RWPE1 (cell line): Measurements from ENCODE around the gene ACRV1.
"Not testable (repeated sequence)": the region's sequence is repeated elsewhere in the genome, so short reads cannot be mapped to it uniquely, and the experiment has no call there.

Experiments
- CTCF ChIA-PET: fragments of 350-600 bp; sonication (Branson Sonifier 250); formaldehyde crosslinking; extraction: SDS; loops from one replicate; lab custom pipeline; 2021; lab: Yijun Ruan, JAX
- POLR2A ChIA-PET: fragments of 400-600 bp; formaldehyde crosslinking; extraction: SDS; loops from one replicate; lab custom pipeline; 2020; ENCODE audit warnings: antibody characterized with exemption; ENCODE audit not compliant: low non-redundant PET; lab: Yijun Ruan, JAX
- DNase-seq: peaks from one replicate; pipeline ENCODE4 v3.0.0; 2012; ENCODE audit warnings: low spot score
- H3K27ac ChIP-seq: fragments of 450-650 bp; 2 replicates; pipeline ENCODE4 v1.5.1; 2017
- CTCF ChIP-seq: fragments of 450-650 bp; conservative IDR thresholded peaks from 2 replicates; pipeline ENCODE4 v1.5.1; 2017; ENCODE audit warnings: low read depth, mild to moderate bottlenecking

Gene ACRV1

GRCh38 chr11:125680747-125681146, at the start of gene ACRV1:
TSS of gene ACRV1 (minus strand) at chr11:125680847. CDS start at chr11:125680780, 67 bp downstream.
- no peak within 1 kb of the TSS for H3K27ac ChIP-seq
- POLR2A ChIA-PET: no interaction called here
- no peak for TF ChIP-seq CTCF
- DNase-seq: no peak
- CTCF ChIA-PET: no interaction called here

- ChIA-PET CTCF (interaction anchor here (0.7 kb wide), 1 partner anchor 1205 kb away, joined by 3 read pairs; no protein-coding TSS in a partner anchor), POLR2A (no interaction called here)
- no peak for TF ChIP-seq CTCF
- H3K27ac ChIP-seq: no peak overlapping the region
- no peak for DNase-seq
Measured at GRCh38 chr11:125728969-125729368, 48.3 kb upstream of the ACRV1 start.

- TF ChIP-seq CTCF: no peak
- H3K27ac ChIP-seq: no peak overlapping the region
- ChIA-PET POLR2A (no interaction called here), CTCF (no interaction called here)
- no peak for DNase-seq
Measured at GRCh38 chr11:125724125-125724524, 43.5 kb upstream of the ACRV1 start.

- no peak for TF ChIP-seq CTCF
- DNase-seq: peak; percentile 5
- ChIA-PET CTCF (no interaction called here), POLR2A (no interaction called here)
- no peak overlapping the region for H3K27ac ChIP-seq
Measured at GRCh38 chr11:125720781-125721180, 40.1 kb upstream of the ACRV1 start.

- POLR2A ChIA-PET, DNase-seq, CTCF ChIA-PET, H3K27ac ChIP-seq: not testable (repeated sequence)
Measured at GRCh38 chr11:125704686-125705085, 24.0 kb upstream of the ACRV1 start.

- no peak for TF ChIP-seq CTCF
- DNase-seq: no peak
- no peak overlapping the region for H3K27ac ChIP-seq
- POLR2A ChIA-PET: no interaction called here
- CTCF ChIA-PET: interaction anchor here (0.6 kb wide), 1 partner anchor 1672 kb away, joined by 3 read pairs; no protein-coding TSS in a partner anchor
Measured at GRCh38 chr11:125701858-125702621, 21.4 kb upstream of the ACRV1 start.

GRCh38 chr11:125701018-125701610, 20.5 kb upstream of the ACRV1 start:
- no peak for TF ChIP-seq CTCF
- ChIA-PET POLR2A (no interaction called here), CTCF (no interaction called here)

More at GRCh38 chr11:125701018-125701610, 20.5 kb upstream of the ACRV1 start:
- H3K27ac ChIP-seq: no peak overlapping the region
- no peak for DNase-seq
